Heart left ventricle (tissue), 13 donors: ENCODE results near the gene GTF2IRD2.
"Not testable (repeated sequence)": the region's sequence is repeated elsewhere in the genome, so short reads cannot be mapped to it uniquely, and the experiment has no call there.

Experiments used
- CTCF ChIP-seq, 12 donors: fragments of 200-600 bp; sonication (generic) in 4 of 12; IDR thresholded peaks; one replicate each; pipeline versions ENCODE4 v1.5.0 to v1.8.0; 2018 to 2022; ENCODE audit warnings: antibody characterized with exemption in 12 of 12, mild to moderate bottlenecking in 5 of 12
- POLR2A ChIP-seq, 2 donors: fragments of 450-650 bp; IDR thresholded peaks; one replicate each; pipeline ENCODE4 v1.6.1; 2017; ENCODE audit warnings: antibody characterized with exemption in 2 of 2, mild to moderate bottlenecking in 2 of 2, moderate library complexity in 2 of 2
- donor health status: ischemic (EF 13 %, LVEDD 7.1; RV severe dilation, severe dysfunction).
- donor health status: DM: no; HTN: yes; CAD: no.
- donor health status: DM: no; HTN: no; CAD: no.
- donor health status: ischemic (EF 25% LVEDD 6.9; RV normal size, moderate dysfunction).
- donor health status: ischemic (EF 25% LVEDD 5.7; RV mildly dilated, moderate dysfunction).
- donor health status: ischemic (EF 35%, LVEDD 5.7; RV mildly dilated, moderate dysfunction).
- donor health status: nonischemic (EF 11% LVEDD 7.7; RV severe dilation, severe dysfunction).
- donor health status: DM: yes; HTN: yes; CAD: no.
- donor health status: PGD.
- donor health status: ischemic (EF 29% LVEDD 5.4; RV normal size, mild dysfunction).
- donor health status: nonischemic (EF 23%, LVEDD 6.1; RV moderate dilation, normal function).

DNA sequence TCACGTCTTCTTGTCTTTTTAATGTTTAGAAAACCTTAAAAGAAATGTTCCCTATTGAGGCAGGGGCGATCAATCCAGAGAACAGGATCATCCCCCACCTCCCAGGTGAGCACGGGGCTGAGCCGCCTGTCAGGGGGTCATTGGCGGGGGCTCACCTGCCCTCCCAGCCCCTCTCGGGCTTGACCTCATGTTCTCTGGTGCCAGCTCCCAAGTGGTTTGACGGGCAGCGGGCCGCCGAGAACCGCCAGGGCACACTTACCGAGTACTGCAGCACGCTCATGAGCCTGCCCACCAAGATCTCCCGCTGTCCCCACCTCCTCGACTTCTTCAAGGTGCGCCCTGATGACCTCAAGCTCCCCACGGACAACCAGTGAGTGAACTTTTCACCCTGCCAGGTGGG, 72.4 kb downstream of the GTF2IRD2 start:
- not testable (repeated sequence) for TF ChIP-seq CTCF, POLR2A (IDR thresholded peaks at IDR 0.05)
